Raji (cell line): ENCODE results near the gene ATP6V0C.

Experiments
- POLR2A ChIP-seq: IDR thresholded peaks from 2 replicates; pipeline ENCODE4 v1.6.1; 2011; ENCODE audit warnings: low read depth, low read length, control low read depth; ENCODE audit not compliant: insufficient read depth

The ATP6V0C gene

GRCh38 chr16:2537451-2538379 is 24.0 kb downstream of the ATP6V0C start, which contains the start of gene PDPK1:
Gene PDPK1, plus strand, starts transcription at chr16:2538021. Its CDS starts 92 bp downstream, at chr16:2538113.
- peak; percentile 63 for TF ChIP-seq POLR2A
